Stimulated activated CD4-positive, alpha-beta T cell treated with anti-CD3 and anti-CD28 coated beads, Interleukin-4, amount 100 ng/mL, for 1 hour (primary cell): Measurements from ENCODE around the gene BAX.
A peak's percentile ranks its signal among the peaks of the same experiment; 100 is the strongest.

ENCODE experiments used
- DNase-seq: peaks from one replicate; pipeline ENCODE4 v3.0.0-alpha.2; 2020

The BAX gene

GRCh38 chr19:48933382-48933932 lies 21.2 kb upstream of the BAX start, which contains the start of gene DHDH:
Gene DHDH (plus strand): TSS chr19:48933699. CDS start chr19:48933722, 23 bp downstream.
- DNase-seq: peak; percentile 71

- DNase-seq: no peak
Observed at GRCh38 chr19:48934837-48935236, 19.8 kb upstream of the BAX start.

- DNase-seq: no peak
Observed at GRCh38 chr19:48935864-48936263, 18.8 kb upstream of the BAX start.

- DNase-seq: no peak
Observed at GRCh38 chr19:48938256-48938655, 16.4 kb upstream of the BAX start.

- no peak for DNase-seq
Observed at GRCh38 chr19:48940902-48941301, 13.8 kb upstream of the BAX start.

GRCh38 chr19:48943081-48943480 lies 11.6 kb upstream of the BAX start:
- no peak for DNase-seq

GRCh38 chr19:48945415-48945814 lies 9.3 kb upstream of the BAX start:
- no peak for DNase-seq

GRCh38 chr19:48945817-48946216 lies 8.9 kb upstream of the BAX start:
- no peak for DNase-seq

GRCh38 chr19:48946463-48947257 lies 8.0 kb upstream of the BAX start:
- DNase-seq: no peak

GRCh38 chr19:48947258-48947542 lies 7.5 kb upstream of the BAX start:
- no peak for DNase-seq

GRCh38 chr19:48950159-48950558 lies 4.5 kb upstream of the BAX start:
- no peak for DNase-seq

- DNase-seq: no peak
Observed at GRCh38 chr19:48950830-48951519, 3.7 kb upstream of the BAX start.

GRCh38 chr19:48953141-48953540 lies 1.5 kb upstream of the BAX start:
- DNase-seq: no peak

- DNase-seq: no peak
Observed at GRCh38 chr19:48953990-48954594, 583 bp upstream of the BAX start.

GRCh38 chr19:48955308-48955958 lies 758 bp downstream of the BAX start:
- no peak for DNase-seq

- no peak for DNase-seq
Observed at GRCh38 chr19:48958006-48958405, 3.3 kb downstream of the BAX start.

- DNase-seq: no peak
Observed at GRCh38 chr19:48959341-48960239, 4.9 kb downstream of the BAX start.

- DNase-seq: no peak
Observed at GRCh38 chr19:48961051-48961649, 6.5 kb downstream of the BAX start.

GRCh38 chr19:48961673-48962028 lies 7.0 kb downstream of the BAX start:
- DNase-seq: no peak

GRCh38 chr19:48962029-48962848 lies 7.6 kb downstream of the BAX start:
- DNase-seq: peak; percentile 23

- no peak for DNase-seq
Observed at GRCh38 chr19:48962849-48963165, 8.1 kb downstream of the BAX start.
